Measurements from ENCODE around the gene BCAR3. TPM values are rescaled to one million over a fixed set of nuclear protein-coding genes. Genes with fewer than 3 reads are reported as not detected.

The BCAR3 gene
- total RNA-seq, 1 donor from 2014 or later = 14.6 TPM

DNA sequence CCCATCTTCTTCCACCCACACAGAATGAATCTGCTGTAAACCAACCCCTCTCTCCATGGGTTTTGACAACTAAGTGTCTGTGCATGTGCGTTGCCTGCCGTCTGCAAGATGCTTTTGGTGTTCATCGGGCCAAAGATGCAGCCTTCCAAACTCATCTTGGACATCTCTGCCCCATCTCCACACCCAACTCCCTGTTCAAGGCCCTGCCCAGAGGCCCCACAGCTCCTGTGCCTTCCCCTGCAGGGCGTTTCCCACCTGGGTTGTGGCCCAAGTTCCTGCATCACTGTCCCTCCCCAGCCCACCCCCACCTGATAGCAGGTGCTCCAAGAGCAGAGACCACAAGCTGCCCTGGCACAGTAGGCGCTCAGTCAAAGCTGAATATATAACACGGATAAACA, 103.2 kb downstream of the BCAR3 start:
- peaks cover 18 to 50% (median 28%) of the 10 kb centered on the region in 3 donors for H3K36me3 ChIP-seq (ENCODE audit: control insufficient read depth in 3 of 3, insufficient read depth in 3 of 3, low read length in 3 of 3)
- H3K4me3 ChIP-seq (ENCODE audit: low read length in 3 of 3) = peak overlapping the region in 1 of 3 donors; percentile 13
- peaks cover 54 to 82% (median 79%) of the 10 kb centered on the region in 3 donors for H3K4me1 ChIP-seq (ENCODE audit: control insufficient read depth in 3 of 3, insufficient read depth in 3 of 3, low read length in 3 of 3)
- H3K9me3 ChIP-seq (ENCODE audit: control insufficient read depth in 3 of 3, low read length in 3 of 3) = no peaks in the 10 kb centered on the region
- peak overlapping the region in 1 of 3 donors; percentile 72 for H3K9ac ChIP-seq (ENCODE audit: low read depth in 1 of 3, low read length in 3 of 3)
- H3K27me3 ChIP-seq (ENCODE audit: control insufficient read depth in 3 of 3, insufficient read depth in 3 of 3, low read length in 3 of 3) = no peaks in the 10 kb centered on the region
- H3K27ac ChIP-seq (ENCODE audit: low read depth, low read length) = no peak overlapping the region

DNA sequence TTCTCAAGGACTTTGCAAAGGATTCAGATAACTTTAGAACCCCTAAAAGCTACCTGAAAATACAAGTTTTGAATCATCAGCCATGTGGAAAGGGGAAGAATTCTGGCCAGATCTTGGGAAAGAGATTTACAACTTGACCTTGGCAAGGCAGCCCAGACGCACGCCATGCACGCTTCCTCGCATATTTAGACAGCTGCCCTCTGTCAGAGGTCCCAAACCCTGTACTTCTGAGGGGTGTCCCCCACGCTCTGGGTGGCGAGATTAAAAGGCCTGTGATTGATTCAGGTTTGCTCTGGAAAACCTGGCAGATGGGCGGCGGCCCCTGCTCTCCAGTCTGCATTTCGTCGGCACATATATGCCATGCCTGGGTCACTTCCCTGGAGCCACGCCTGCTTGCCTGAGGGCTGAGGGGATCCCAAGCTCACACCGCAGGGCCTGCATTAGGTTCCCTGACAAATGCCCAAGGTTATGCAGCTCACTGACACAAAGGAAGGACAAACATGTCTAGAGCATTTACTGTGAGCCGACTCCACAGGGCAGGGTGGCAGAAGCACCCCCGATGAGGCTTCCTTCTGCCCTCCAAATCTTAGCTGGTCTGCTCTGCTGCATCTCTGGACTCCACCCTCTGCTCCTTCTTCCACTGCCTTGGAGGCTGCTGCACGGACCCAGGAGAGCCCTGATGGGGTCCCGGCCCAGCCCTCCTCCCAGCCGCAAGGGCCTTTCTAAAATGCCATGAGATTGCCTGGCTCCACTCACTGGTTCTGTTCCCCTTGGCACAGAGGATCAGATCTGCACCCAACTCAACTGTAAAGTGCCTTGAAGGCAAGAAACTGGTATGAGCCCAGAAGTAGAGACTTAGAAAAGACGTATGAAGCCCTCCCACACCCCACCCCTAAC, 103.9 kb downstream of the BCAR3 start:
- Histone ChIP-seq H3K4me1 (ENCODE audit: control insufficient read depth in 3 of 3, insufficient read depth in 3 of 3, low read length in 3 of 3) (peaks cover 49 to 80% (median 78%) of the 10 kb centered on the region in 3 donors), H3K4me3 (ENCODE audit: low read length in 3 of 3) (peak overlapping the region in 1 of 3 donors; percentile 13), H3K36me3 (ENCODE audit: control insufficient read depth in 3 of 3, insufficient read depth in 3 of 3, low read length in 3 of 3) (peaks cover 20 to 46% (median 25%) of the 10 kb centered on the region in 3 donors), H3K27ac (ENCODE audit: low read depth, low read length) (peak overlapping the region; percentile 1), H3K9me3 (ENCODE audit: control insufficient read depth in 3 of 3, low read length in 3 of 3) (no peaks in the 10 kb centered on the region), H3K27me3 (ENCODE audit: control insufficient read depth in 3 of 3, insufficient read depth in 3 of 3, low read length in 3 of 3) (no peaks in the 10 kb centered on the region), H3K9ac (ENCODE audit: low read depth in 1 of 3, low read length in 3 of 3) (peak overlapping the region in 1 of 3 donors; percentile 72)

DNA sequence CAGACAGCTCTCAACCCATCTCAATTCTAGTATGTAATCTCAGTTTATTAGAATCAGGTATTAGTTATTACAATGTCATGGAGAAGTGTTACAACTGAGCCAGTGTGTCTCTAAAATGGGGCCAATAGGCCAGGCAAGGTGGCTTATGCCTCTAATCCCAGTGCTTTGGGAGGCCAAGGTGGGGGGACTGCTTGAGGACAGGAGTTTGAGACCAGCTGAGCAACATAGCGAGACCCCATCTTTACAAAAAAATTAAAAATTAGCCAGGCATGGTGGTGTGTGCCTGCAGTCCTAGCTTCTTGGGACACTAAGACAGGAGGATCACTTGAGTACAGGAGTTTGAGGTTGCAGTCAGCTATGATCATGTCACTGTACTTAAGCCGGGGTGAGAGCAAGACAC, 104.9 kb downstream of the BCAR3 start:
- no peaks in the 10 kb centered on the region for H3K27me3 ChIP-seq (ENCODE audit: control insufficient read depth in 3 of 3, insufficient read depth in 3 of 3, low read length in 3 of 3)
- peaks cover 46 to 79% (median 78%) of the 10 kb centered on the region in 3 donors for H3K4me1 ChIP-seq (ENCODE audit: control insufficient read depth in 3 of 3, insufficient read depth in 3 of 3, low read length in 3 of 3)
- H3K9me3 ChIP-seq (ENCODE audit: control insufficient read depth in 3 of 3, low read length in 3 of 3) = no peaks in the 10 kb centered on the region
- peak overlapping the region in 1 of 3 donors; percentile 65 for H3K9ac ChIP-seq (ENCODE audit: low read depth in 1 of 3, low read length in 3 of 3)
- peaks cover 17 to 45% (median 22%) of the 10 kb centered on the region in 3 donors for H3K36me3 ChIP-seq (ENCODE audit: control insufficient read depth in 3 of 3, insufficient read depth in 3 of 3, low read length in 3 of 3)
- H3K27ac ChIP-seq (ENCODE audit: low read depth, low read length) = peak overlapping the region; percentile 1
- no peak overlapping the region for H3K4me3 ChIP-seq (ENCODE audit: low read length in 3 of 3)

DNA sequence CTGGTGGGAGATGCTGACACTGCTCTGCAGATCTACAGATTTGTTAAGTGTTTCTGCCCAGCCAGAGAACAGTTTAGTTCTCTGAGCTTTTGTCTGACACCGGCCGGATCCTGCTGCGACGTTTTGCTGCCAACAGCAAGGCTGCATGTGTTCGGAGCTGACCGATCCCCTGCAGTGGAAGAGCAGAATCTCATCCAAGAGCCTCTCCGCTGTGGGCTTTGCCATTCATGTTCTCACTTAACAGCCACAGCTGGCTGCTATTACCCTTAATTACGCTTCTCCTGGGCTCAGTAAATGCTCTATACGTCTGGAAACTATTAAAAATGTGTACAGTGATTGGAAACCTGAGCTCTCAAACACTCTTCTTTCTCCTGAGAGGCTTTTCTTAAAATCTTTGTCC, 105.3 kb downstream of the BCAR3 start:
- no peak overlapping the region for H3K27ac ChIP-seq (ENCODE audit: low read depth, low read length)
- peak overlapping the region in 1 of 3 donors; percentile 65 for H3K9ac ChIP-seq (ENCODE audit: low read depth in 1 of 3, low read length in 3 of 3)
- H3K4me1 ChIP-seq (ENCODE audit: control insufficient read depth in 3 of 3, insufficient read depth in 3 of 3, low read length in 3 of 3) = peaks cover 42 to 80% (median 80%) of the 10 kb centered on the region in 3 donors
- H3K4me3 ChIP-seq (ENCODE audit: low read length in 3 of 3) = no peak overlapping the region
- no peaks in the 10 kb centered on the region for H3K9me3 ChIP-seq (ENCODE audit: control insufficient read depth in 3 of 3, low read length in 3 of 3)
- H3K27me3 ChIP-seq (ENCODE audit: control insufficient read depth in 3 of 3, insufficient read depth in 3 of 3, low read length in 3 of 3) = no peaks in the 10 kb centered on the region
- H3K36me3 ChIP-seq (ENCODE audit: control insufficient read depth in 3 of 3, insufficient read depth in 3 of 3, low read length in 3 of 3) = peaks cover 17 to 48% (median 22%) of the 10 kb centered on the region in 3 donors

DNA sequence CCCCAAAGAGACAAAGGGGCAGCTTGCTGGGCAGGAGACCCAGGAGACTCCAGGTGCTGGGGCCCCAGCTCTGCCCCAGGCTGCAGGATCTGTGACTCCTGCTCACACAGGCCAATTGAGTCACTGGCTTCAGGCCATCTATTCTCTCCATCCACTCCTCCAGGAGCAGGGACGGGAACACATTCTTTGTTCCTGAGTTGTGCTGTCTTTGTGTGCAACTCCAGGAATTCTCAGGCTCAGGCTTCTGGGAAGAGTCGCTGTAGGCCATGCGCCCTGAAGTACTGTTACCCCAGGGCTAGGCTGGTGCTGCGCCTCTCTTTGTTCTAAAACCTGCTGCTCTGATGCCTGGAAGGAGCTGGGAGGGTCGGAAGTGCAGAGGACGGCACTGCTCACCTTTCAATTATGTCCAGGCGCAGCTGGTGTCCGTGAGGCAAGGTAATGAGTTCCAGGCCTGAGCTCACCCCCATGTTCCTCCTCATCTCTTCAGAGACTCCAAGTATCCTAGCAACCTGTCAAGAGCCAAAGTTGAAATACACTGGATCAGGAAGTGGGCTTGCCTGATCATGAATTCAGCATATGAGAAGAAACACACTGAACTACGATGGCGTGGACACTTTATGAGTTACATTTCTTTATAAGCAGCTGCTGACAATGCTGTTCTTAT, 105.9 kb downstream of the BCAR3 start:
- Histone ChIP-seq H3K27ac (ENCODE audit: low read depth, low read length) (peak overlapping the region; percentile 88), H3K4me1 (ENCODE audit: control insufficient read depth in 3 of 3, insufficient read depth in 3 of 3, low read length in 3 of 3) (peaks cover 42 to 84% (median 79%) of the 10 kb centered on the region in 3 donors), H3K9ac (ENCODE audit: low read depth in 1 of 3, low read length in 3 of 3) (peak overlapping the region in 2 of 3 donors; percentile 37 to 65), H3K4me3 (ENCODE audit: low read length in 3 of 3) (no peak overlapping the region), H3K9me3 (ENCODE audit: control insufficient read depth in 3 of 3, low read length in 3 of 3) (no peaks in the 10 kb centered on the region), H3K27me3 (ENCODE audit: control insufficient read depth in 3 of 3, insufficient read depth in 3 of 3, low read length in 3 of 3) (no peaks in the 10 kb centered on the region), H3K36me3 (ENCODE audit: control insufficient read depth in 3 of 3, insufficient read depth in 3 of 3, low read length in 3 of 3) (peaks cover 17 to 48% (median 24%) of the 10 kb centered on the region in 3 donors)

DNA sequence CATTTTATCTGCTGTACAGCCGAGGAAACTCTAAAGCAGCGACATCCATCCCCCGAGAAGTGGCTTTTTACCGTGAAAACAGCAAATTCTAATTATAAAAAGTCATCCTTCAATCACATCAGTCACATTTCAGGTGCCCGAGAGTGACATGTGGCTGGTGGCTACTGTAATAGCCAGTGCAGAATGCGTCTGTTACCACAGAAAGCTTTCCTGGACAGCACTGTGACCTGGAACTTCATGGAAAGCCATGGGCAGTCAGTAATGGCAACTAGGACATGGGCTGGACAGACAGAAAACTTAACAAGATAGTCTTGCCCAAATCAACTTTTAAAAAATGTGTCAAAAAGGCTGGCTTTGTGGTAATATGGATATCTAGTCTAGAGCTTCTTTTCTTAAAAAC, 106.6 kb downstream of the BCAR3 start:
- H3K27ac ChIP-seq (ENCODE audit: low read depth, low read length) = peak overlapping the region; percentile 88
- peaks cover 17 to 49% (median 26%) of the 10 kb centered on the region in 3 donors for H3K36me3 ChIP-seq (ENCODE audit: control insufficient read depth in 3 of 3, insufficient read depth in 3 of 3, low read length in 3 of 3)
- no peak overlapping the region for H3K4me3 ChIP-seq (ENCODE audit: low read length in 3 of 3)
- peak overlapping the region in 2 of 3 donors; percentile 42 to 65 for H3K9ac ChIP-seq (ENCODE audit: low read depth in 1 of 3, low read length in 3 of 3)
- no peaks in the 10 kb centered on the region for H3K27me3 ChIP-seq (ENCODE audit: control insufficient read depth in 3 of 3, insufficient read depth in 3 of 3, low read length in 3 of 3)
- peaks cover 40 to 84% (median 76%) of the 10 kb centered on the region in 3 donors for H3K4me1 ChIP-seq (ENCODE audit: control insufficient read depth in 3 of 3, insufficient read depth in 3 of 3, low read length in 3 of 3)
- H3K9me3 ChIP-seq (ENCODE audit: control insufficient read depth in 3 of 3, low read length in 3 of 3) = no peaks in the 10 kb centered on the region

DNA sequence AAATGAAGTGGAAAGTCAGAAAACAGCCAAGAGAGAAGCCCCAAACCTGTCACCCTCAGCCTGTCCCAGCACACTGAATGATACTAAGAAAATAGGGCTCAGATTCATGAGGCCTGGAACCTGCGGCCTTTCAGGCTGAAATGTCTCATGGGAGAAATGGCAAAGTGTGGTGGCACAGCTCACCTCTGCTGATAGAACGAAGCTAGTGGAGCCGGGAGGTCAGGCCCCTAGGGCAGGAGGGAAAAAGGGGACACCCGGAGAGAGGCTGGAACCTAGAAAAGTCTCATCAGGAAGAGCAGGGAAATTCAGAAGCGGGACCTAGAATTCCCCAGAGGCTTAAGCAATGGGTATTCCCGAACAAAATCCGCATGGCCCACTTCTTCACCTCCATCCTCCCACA, 107.1 kb downstream of the BCAR3 start:
- Histone ChIP-seq H3K4me1 (ENCODE audit: control insufficient read depth in 3 of 3, insufficient read depth in 3 of 3, low read length in 3 of 3) (peaks cover 37 to 80% (median 71%) of the 10 kb centered on the region in 3 donors), H3K27me3 (ENCODE audit: control insufficient read depth in 3 of 3, insufficient read depth in 3 of 3, low read length in 3 of 3) (no peaks in the 10 kb centered on the region), H3K9ac (ENCODE audit: low read depth in 1 of 3, low read length in 3 of 3) (peak overlapping the region; percentile 42 to 65 (median 47)), H3K9me3 (ENCODE audit: control insufficient read depth in 3 of 3, low read length in 3 of 3) (no peaks in the 10 kb centered on the region), H3K36me3 (ENCODE audit: control insufficient read depth in 3 of 3, insufficient read depth in 3 of 3, low read length in 3 of 3) (peaks cover 15 to 47% (median 29%) of the 10 kb centered on the region in 3 donors), H3K27ac (ENCODE audit: low read depth, low read length) (peak overlapping the region; percentile 88), H3K4me3 (ENCODE audit: low read length in 3 of 3) (peak overlapping the region in 1 of 3 donors; percentile 4)

DNA sequence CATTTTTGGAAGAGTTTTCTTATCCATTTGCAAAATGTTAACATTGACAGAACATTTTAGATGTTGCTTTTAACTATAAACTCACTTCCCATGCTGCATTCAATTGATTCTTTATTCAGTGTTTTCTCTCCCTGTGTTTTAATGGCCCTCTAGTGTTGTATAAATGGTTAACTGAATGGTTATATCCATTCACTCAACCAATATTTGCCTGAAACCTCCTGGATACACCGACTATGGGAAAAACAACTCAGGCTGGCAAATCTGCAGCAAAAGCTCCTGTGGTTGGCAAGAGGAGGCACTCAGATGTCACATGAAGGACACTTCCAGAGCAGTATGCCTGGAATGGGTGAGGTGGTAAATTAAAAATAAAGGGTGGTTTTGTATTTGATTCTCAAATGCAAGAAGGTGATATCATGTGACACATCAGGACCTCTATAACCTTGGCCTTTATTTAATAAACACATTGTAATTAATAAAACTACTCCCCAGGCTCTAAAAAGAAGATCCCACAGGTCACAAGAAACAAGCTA, 107.6 kb downstream of the BCAR3 start:
- peaks cover 20 to 44% (median 34%) of the 10 kb centered on the region in 3 donors for H3K36me3 ChIP-seq (ENCODE audit: control insufficient read depth in 3 of 3, insufficient read depth in 3 of 3, low read length in 3 of 3)
- H3K27ac ChIP-seq (ENCODE audit: low read depth, low read length) = peak overlapping the region; percentile 88
- H3K27me3 ChIP-seq (ENCODE audit: control insufficient read depth in 3 of 3, insufficient read depth in 3 of 3, low read length in 3 of 3) = no peaks in the 10 kb centered on the region
- H3K4me1 ChIP-seq (ENCODE audit: control insufficient read depth in 3 of 3, insufficient read depth in 3 of 3, low read length in 3 of 3) = peaks cover 32 to 79% (median 66%) of the 10 kb centered on the region in 3 donors
- no peaks in the 10 kb centered on the region for H3K9me3 ChIP-seq (ENCODE audit: control insufficient read depth in 3 of 3, low read length in 3 of 3)
- peak overlapping the region; percentile 42 to 65 (median 47) for H3K9ac ChIP-seq (ENCODE audit: low read depth in 1 of 3, low read length in 3 of 3)
- H3K4me3 ChIP-seq (ENCODE audit: low read length in 3 of 3) = peak overlapping the region in 1 of 3 donors; percentile 4

DNA sequence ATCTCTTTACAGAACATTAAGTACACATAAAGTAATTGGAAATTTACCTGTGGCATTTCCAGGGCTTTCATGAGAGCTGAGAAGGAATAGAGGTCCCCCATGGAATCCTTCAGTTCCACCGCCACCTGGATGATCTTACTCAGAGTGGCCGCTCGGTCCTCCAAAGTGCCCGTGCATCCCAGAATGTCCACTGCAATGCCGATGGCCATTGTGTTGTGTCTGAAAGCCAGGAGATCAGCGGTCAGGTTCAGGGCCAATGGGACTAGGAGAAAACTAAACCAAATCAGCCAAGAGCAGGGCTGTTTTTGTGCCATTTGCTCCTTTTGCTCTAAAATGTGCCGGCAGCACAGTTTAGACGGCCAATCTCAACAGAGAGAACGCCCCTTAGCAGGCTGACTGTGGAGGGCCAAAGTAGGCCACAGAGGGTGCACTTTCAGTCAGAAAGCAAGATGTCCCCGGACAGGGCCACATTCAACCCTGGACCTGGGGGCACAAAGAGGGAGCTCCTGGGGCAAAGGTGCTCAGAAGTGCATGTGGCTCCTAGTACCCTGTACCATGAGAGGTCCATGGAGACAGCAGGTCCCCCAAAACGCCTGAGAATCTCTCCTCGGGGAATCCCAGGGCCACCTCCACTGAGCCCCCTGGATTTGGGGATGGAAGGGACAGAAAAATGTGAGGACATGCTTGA, 109.9 kb downstream of the BCAR3 start:
- H3K4me1 ChIP-seq (ENCODE audit: control insufficient read depth in 3 of 3, insufficient read depth in 3 of 3, low read length in 3 of 3) = peaks cover 22 to 71% (median 51%) of the 10 kb centered on the region in 3 donors
- H3K36me3 ChIP-seq (ENCODE audit: control insufficient read depth in 3 of 3, insufficient read depth in 3 of 3, low read length in 3 of 3) = peaks cover 30 to 45% (median 38%) of the 10 kb centered on the region in 3 donors
- H3K9ac ChIP-seq (ENCODE audit: low read depth in 1 of 3, low read length in 3 of 3) = peak overlapping the region in 1 of 3 donors; percentile 33

More for the DNA sequence above, 109.9 kb downstream of the BCAR3 start:
- Histone ChIP-seq H3K27me3 (ENCODE audit: control insufficient read depth in 3 of 3, insufficient read depth in 3 of 3, low read length in 3 of 3) (no peaks in the 10 kb centered on the region), H3K27ac (ENCODE audit: low read depth, low read length) (no peak overlapping the region), H3K4me3 (ENCODE audit: low read length in 3 of 3) (no peak overlapping the region), H3K9me3 (ENCODE audit: control insufficient read depth in 3 of 3, low read length in 3 of 3) (no peaks in the 10 kb centered on the region)

Data from skeletal muscle tissue (tissue), 4 donors.